Right forelimb (tissue), 1 donor: ENCODE results near the gene EXT2.

ENCODE experiments used
- DNase-seq: peaks from one replicate; pipeline ENCODE4 v3.0.0-alpha.2; 2018

The EXT2 gene

DNA sequence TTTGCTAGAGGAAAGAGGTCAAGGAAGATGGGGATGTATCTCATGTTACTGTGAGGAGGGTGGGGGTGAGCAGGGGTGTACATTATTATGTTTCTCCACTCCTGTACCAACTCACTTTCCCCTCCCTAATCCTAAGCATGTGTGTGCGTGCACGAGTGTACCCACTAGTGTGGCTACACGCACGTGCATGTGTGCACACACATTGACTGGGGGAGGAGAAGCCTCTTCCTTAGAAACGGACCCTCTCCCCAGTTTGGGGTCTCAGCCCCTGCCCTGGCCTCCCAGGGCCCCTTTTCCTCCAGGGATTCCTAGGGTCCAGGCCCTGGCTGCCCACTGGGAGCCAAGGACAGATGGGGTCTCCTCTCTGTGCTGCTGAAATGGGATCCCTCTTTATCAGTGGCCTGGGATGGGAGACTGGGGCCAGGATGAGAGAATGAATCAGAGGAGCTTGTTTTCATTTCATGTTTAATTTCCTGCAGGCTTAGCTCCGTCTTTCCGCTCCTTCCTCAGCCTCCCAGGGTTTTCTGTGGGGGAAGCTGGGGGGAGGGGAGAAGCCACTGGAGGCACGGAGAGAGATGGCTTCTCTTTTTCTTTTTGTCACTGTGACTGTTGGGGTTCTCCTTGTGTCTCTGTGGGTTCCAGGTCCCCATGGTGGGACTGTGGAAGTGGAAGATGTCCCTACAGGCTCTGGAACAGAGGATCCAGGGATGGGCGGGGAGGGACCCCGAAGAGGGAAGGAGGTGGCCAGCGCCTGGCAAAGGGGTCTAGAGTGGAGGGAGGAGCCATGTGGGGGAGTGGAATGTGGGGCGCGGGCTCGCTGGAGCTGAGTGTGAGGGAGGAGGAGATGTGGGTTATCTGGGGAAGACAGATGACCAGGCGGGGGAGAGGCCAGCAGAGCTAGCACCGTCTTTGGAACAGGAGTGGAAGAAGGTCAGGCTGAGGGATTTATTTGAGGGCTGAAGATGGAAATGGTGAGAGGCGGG is 174.2 kb downstream of the EXT2 start:
- peak; percentile 40 for DNase-seq

DNA sequence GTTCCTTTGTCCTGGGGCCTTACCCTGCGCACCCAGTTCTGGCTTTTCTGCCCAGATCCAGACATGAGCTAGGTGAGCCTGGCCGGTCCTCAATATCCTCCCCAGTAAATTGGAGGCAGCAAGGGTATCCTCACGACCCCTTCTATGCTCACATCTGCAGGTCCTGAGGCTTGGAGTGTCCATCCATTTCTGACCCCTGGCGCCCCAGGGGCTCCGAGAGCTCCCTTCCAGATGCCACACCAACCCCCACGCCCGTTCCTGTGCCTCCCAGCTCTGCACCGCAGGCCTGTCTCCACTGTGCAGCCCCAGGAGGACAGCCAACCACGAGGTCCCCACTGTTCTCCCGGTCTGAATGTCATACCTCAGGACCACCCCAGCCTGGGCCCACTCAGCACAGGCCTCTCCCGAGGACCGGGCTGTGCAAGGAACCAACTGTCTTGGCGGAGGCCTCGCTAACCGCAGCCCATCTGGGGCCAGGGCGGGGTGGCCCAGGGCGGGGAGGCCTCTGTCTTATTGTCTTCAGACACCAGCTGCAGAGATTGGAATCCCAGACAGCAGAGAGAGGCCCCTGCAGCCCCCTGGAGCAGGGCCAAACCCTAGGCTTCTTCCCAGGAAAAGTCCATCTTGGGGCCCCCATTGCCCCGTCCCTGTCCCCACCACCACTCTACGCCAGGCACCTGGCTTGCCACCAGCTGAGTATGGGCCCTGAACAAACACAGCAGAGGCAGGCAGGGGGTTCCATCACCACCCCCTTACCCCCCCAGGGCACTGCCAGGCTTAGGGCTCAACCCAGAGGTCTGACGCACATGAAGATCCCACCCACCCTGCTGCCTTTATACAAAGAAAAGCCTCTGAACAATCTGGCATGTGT is 175.2 kb downstream of the EXT2 start:
- peak; percentile 48 for DNase-seq

GRCh38 chr11:44271286-44271685 is 175.8 kb downstream of the EXT2 start:
- peak; percentile 21 for DNase-seq

DNA sequence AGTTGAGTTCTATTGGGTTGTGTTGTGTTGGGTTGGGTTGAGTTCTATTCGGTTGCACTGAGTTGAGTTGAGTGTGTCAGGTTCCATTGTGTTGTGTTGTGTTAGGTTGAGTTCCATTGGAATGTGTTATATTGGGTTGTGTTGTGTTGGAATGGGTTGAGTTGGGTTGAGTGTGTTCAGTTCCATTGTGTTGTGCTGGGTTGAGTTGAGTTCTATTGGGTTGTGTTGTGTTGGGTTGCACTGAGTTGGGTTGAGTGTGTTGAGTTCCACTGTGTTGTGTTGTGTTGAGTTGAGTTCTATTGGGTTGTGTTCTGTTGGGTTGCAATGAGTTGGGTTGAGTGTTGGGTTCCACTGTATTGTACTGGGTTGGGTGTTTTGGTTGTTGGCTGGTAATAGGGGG is 178.9 kb downstream of the EXT2 start:
- no peak for DNase-seq

DNA sequence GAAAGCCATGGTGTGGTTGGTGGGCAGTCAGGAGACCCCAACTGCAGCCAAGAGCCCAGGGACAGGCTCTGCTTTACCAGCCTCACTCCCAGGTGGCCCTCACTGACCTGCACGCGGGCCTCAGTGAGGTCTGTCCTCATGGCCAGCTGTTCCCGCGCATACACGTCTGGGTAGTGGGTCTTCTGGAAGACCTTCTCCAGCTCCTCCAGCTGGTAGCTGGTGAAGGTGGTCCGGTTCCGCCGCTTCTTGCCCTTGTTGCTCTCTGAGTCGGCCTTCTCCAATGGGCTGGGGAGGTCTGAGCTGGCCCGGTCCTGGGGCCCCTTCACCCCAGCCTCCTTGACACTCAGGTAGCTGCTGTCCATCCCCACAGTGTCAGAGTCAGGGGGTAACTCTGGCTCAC is 179.8 kb downstream of the EXT2 start:
- peak; percentile 27 for DNase-seq

DNA sequence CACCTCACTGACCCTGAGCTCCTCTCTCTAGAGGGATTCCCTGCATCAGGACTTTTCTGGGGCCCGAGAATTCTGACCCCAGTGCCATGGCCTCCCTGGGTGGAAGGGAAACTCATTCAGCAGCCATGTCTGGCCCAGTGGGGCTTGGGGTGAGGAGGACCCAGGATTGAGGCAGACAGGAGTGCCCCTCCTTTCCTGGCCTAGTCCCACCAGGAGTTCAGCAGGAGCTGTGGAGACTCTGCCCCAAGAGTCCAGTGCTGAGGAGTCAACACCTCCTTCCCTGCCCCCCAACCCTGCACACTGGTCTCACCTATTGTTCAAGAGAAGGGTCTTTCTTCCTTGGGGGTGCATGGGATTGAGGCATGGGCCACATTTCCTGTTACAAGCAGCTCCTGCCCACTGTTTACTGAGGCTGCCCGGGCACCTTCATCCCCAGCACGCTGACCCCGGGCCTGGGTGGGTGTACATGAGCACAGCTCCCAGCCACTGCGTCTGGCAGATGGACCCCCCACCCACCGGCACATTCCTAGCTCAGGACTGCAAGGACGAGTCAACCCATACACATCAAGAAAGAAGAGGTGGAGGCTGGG is 180.6 kb downstream of the EXT2 start:
- peak; percentile 23 for DNase-seq

DNA sequence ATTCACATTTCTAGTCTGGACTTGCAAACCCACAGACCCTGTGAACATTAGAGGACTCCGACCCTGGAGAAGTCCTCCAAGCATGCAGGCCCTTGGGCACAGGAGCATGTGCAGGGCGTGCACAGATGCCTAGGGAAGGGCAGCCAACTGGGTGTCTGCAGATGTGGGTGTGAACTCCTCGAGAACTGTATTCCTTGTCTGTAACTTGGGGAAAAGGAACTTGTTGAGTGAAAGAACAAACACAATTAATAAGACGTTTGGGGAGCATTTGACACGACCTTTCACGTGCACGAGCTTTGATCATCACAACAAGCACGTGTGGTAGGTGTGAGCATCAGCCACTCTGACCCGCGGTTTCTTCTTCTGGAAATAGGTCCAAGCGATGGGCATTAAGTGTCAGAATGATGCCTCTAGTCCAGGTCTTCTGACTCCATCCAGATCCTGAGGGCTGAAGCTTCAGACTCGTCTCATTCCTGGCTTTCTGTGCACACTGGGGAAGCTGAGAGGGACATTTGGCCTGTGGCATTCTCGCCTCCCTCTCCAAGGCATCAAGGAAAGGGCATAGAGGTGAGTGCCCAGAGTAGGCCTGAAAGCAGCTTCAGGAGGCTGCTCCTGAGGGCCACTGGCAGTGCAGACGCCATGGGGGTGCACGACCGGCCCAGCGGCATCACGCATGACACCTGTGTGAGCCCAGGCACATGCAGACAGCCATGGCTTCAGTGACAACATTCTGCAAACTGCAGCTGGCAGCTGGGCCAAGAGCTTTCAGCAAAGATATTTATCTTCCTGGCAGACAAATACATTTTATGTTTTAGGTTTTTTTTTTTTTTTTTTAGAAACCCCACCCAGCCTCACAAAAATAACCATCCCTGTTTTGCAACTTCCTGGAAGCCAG is 182.0 kb downstream of the EXT2 start:
- peak; percentile 35 for DNase-seq

DNA sequence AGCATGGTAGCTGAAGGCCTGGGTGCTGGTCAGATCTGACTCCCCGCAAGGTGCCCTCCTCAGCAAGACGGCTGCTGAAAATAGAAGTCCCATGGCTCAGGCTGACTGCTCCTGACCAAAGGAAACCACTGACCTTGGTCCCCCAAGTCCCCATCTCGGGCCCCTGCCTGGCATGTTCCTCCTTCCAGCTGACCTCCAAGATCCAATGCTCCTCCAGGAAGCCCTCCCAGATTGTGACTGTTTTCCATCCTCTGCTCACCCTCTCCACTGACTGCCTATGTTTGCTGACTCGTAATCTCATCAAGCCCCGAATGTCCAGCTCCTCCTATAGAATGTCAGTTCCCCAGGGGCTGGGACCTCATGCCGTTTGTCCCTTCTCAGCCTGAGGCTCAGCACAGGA is 184.0 kb downstream of the EXT2 start:
- DNase-seq, result no peak

DNA sequence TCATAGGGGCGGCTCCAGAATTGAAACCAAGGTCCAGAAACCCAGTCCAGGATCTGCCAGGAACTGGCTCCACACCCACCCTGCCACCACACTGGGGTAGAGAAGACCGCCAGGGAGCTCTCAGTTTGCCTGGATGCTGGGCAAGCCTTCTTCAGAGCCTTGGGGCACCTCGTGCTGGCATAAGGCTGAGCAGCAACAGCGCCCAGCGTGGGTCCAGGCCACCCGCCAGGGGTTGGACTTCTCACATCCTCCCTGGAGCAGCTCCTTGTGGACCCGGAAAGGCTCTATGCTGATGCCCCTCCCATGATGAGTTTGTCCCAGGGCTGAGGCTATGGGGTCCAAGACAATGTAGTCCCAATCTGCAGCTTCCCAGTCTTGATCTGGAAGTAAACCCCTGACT is 184.8 kb downstream of the EXT2 start:
- DNase-seq, result no peak

GRCh38 chr11:44281151-44281550 is 185.7 kb downstream of the EXT2 start:
- no peak for DNase-seq

DNA sequence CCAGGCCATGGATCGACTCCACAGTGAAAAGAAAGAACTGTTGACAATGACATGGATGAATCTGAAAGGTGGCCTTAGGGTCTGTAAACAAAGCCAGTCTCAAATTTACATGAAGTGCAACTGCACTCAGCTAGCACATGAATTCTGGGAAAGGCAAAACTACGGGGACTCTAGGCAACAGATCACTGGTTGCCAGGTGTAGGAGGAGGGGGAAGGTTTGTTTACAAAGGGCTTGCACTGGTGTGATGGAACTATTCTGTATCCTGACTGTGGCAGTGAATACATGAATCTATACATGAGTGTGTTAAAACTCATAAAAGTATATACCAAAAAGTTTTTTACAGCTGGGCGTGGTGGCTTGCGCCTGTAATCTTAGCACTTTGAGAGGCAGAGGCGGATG is 187.1 kb downstream of the EXT2 start:
- no peak for DNase-seq

- DNase-seq, result no peak
These were observed 190.3 kb downstream of the EXT2 start for GRCh38 chr11:44285756-44286155.

GRCh38 chr11:44286268-44286880 is 190.9 kb downstream of the EXT2 start:
- DNase-seq, result peak; percentile 64

- no peak for DNase-seq
These were observed 191.4 kb downstream of the EXT2 start for GRCh38 chr11:44286911-44287310.

DNA sequence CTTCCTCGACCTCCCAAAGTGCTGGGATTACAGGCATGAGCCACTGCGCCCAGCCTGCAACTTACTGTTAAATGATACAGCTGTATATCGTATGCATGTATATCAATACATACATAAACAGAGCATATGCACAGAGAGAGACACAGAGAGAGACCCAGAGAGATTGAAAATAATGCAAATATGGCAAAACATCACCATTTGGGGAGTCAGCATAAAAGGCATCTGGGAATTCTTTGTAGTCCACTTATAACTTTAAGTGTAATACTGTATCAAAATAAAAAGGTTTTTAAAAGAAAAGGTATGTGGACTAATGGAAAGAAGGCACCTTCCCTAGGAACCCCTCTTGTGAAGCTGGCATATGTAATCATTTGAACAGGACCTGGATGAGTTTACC is 192.7 kb downstream of the EXT2 start:
- DNase-seq, result no peak

- no peak for DNase-seq
These were observed 194.7 kb downstream of the EXT2 start for GRCh38 chr11:44290208-44290607.
